HCT116 (cell line): ENCODE data around the gene EIF1AD.

Source experiments
- CBX3 ChIP-seq: IDR thresholded peaks from 2 replicates; pipeline ENCODE4 v1.6.1; 2012; ENCODE audit warnings: low read depth
- CEBPB ChIP-seq: IDR thresholded peaks from 2 replicates; pipeline ENCODE4 v1.6.1; 2012; ENCODE audit warnings: low read depth
- CTCF ChIP-seq, 3 experiments: fragments of 200-600 bp in 1 of 3; sonication (generic) in 1 of 3; IDR thresholded peaks in 2 of 3; conservative IDR thresholded peaks in 1 of 3; 2 replicates each; pipeline ENCODE4 v1.5.1; 2012 to 2017; ENCODE audit warnings: low read depth in 2 of 3, low read length in 2 of 3, antibody characterized with exemption in 1 of 3, borderline replicate concordance in 1 of 3, control low read depth in 1 of 3, mild to moderate bottlenecking in 1 of 3, mixed read lengths in 1 of 3, mixed run types in 1 of 3, moderate library complexity in 1 of 3; ENCODE audit not compliant: insufficient read depth in 1 of 3
- EZH2 ChIP-seq: fragments of 200-600 bp; sonication (generic); IDR thresholded peaks from 2 replicates; pipeline ENCODE4 v1.6.1; 2017; ENCODE audit warnings: antibody characterized with exemption, mixed run types
- EZH2phosphoT487 ChIP-seq: fragments of 200-600 bp; IDR thresholded peaks from 2 replicates; pipeline ENCODE4 v1.6.1; 2018; ENCODE audit warnings: antibody characterized with exemption, borderline replicate concordance
- JUND ChIP-seq: IDR thresholded peaks from 2 replicates; pipeline ENCODE4 v1.6.1; 2012
- POLR2A ChIP-seq: IDR thresholded peaks from 2 replicates; pipeline ENCODE4 v1.7.0; 2011; ENCODE audit warnings: borderline replicate concordance; ENCODE audit not compliant: insufficient read depth, insufficient read length; ENCODE audit errors: extremely low read depth
- RAD21 ChIP-seq: IDR thresholded peaks from 2 replicates; pipeline ENCODE4 v1.6.1; 2012; ENCODE audit warnings: low read depth, mild to moderate bottlenecking
- YY1 ChIP-seq: IDR thresholded peaks from 2 replicates; pipeline ENCODE4 v1.6.1; 2011; ENCODE audit warnings: low read length, low read depth, moderate library complexity, mild to moderate bottlenecking; ENCODE audit not compliant: insufficient replicate concordance; ENCODE audit errors: extremely low read depth

GRCh38 chr11:65973439-65974110 is 28.4 kb downstream of the EIF1AD start:
- TF ChIP-seq CTCF (IDR thresholded peaks at IDR 0.05 in 2 of 3, conservative IDR thresholded peaks at IDR 0.05 in 1 of 3; ENCODE audit: borderline replicate concordance in 1 of 3, insufficient read depth in 1 of 3, low read depth in 2 of 3, low read length in 2 of 3) (no peak), EZH2 (no peak), POLR2A (no peak), RAD21 (no peak), EZH2phosphoT487 (no peak), JUND (no peak), CEBPB (no peak), YY1 (no peak), CBX3 (no peak)
